Left cardiac atrium (tissue), 4 donors: ENCODE data around the gene COL13A1. TPM values are rescaled to one million over a fixed set of nuclear protein-coding genes. Genes with fewer than 3 reads are reported as not detected.

Experiments used
- ATAC-seq, 2 donors: fragments of 200-7000 bp; cut with Tn5 transposase; one replicate each; pipeline ENCODE4 v1.9.1; 2020; ENCODE audit warnings: mild to moderate bottlenecking in 2 of 2, moderate library complexity in 2 of 2
- DNase-seq: peaks from one replicate; pipeline ENCODE4 v3.0.0-alpha.2; 2020
- intact Hi-C, 2 donors: fragments of 100-400 bp; cut with DNase I; formaldehyde crosslinking; loops; one replicate each; pipeline versions ENCODE4 v1.14.1 to v1.15.1; 2022 to 2023
- total RNA-seq, 2 donors: library from RNA; stranded (reverse); fragmentation: NEBNext Ultra II Directional; extraction: Animal tissue kit (Norgen Biotek cat#: 25700); gene quantifications; one replicate each; pipeline ENCODE4 v1.2.1, GENCODE V29; 2021
- donor health status: DM: no; HTN: yes; CAD: no.
- donor health status: DM: no; HTN: yes; CAD: no; lungs with severe emphysema.
- donor health status: DM: yes; HTN: yes; CAD: no.
- donor health status: Dilated cardiomyopathy.

COL13A1 gene
- total RNA-seq, 2 donors from 2014 or later: 3.8 to 6.7 TPM

DNA sequence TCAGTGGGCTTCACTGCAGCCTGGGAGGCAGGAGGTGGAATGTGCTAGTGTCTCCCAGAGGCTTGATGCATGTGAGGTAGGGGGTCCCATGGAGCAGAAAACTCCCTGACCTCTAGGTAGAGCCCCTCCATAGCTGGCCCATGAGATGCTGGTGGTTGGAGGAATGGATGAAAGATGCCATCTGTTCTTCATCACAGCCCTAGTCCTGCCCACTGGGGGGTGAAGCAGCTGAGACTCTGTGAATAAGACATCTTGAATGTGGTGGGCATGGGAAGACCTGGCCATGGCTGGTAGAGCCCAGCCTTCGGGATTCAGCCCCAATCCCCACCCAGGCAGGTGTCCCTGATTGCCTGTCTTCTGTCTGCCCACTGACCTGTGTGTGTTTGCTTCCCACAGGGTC, 92.5 kb downstream of the COL13A1 start:
- ATAC-seq (no peak), DNase-seq (no peak)
- intact Hi-C loops: no loop called here

DNA sequence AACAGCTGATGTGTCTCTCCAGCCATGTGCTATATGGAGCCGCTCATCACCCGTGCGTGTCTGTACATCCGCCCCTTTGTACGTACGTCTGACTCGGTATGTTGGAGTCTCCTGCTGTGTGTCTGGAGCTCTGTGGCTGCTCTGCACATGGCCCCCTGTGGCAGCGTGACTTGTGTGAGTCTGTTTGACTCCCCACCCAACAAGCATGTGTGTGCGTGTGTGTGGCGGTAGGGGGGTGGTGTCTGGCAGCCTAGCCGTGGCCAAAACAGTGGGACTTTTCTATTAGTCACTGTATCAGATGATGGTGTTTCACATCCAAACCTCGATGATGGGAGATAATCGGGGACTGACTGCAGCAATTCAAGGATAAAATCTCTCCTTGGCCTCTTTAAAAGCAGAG, 94.1 kb downstream of the COL13A1 start:
- ATAC-seq (no peak), DNase-seq (no peak)
- intact Hi-C loops: no loop called here

DNA sequence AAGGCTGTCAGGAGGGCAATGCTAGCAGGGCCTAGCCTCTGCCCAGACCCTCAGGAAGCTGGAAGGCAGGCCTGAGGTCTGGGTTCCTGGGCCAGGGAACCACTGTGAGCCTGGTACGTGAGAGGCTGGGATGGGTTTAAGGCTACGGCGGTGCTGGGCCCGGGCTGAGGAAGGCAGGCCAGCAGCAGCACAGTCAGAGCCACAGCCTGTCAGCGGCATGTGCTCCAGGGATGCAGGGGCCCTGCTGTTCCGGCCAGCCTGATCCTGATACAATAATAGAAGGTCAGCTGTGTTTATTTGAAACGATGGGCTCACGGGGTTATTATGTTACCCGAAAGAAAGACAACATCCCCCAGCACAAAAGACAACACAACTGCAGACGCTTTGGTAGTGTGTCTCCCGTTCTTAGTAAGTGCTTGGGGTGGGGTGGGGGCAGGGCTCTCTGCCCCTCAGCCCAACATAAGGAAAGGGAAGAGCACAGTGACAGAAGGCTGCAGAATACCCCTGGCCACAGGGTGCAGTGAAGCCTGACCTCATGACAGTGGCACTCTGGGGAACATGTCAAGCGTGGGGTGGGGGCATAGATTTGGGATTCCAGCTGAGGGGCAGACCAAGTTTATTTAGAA, 95.0 kb downstream of the COL13A1 start:
- intact Hi-C loops: no loop called here
- ATAC-seq (peak in 1 of 2 donors; percentile 40), DNase-seq (no peak)

DNA sequence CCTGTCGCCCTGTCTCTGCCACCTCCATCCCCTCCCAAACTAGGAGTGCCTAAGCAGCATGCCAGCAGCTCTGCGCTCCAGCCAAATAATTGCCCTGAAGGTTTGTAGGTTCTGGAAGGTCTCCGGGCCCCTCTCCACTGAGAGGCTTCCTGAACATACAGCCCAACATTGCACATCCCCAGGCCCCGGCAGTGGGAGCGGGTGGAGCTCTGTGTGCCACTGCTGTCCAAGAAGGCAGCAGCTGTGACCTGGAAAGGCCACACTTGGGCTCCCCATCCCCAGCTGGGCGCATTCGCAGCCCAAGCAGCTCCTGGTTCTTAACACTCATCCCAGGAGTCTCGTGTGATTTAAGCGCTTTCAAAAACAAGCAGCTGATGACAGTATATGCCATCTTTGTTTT, 95.7 kb downstream of the COL13A1 start:
- DNase-seq (no peak), ATAC-seq (no peak)
- intact Hi-C loops: no loop called here

DNA sequence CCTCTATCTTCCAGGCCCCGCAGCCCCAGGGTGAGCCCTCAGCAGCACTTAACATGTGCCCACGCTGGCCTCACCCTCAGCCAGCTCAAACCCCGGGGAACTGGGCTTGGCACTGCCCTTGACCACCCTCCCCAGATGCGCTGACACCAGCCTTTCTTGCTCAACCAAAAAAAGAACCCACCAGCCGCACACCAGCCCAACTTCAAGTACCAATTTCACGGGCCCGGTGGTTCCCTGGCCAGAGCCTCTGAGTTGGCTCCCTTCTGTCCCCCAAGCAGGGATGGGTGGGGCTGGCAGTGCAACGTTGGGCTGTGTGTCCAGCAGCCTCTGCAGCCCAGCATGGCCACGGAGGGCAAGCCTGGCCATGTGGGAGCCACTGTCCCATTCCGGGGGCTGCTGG, 96.3 kb downstream of the COL13A1 start:
- intact Hi-C loops: no loop called here
- DNase-seq (no peak), ATAC-seq (no peak)

DNA sequence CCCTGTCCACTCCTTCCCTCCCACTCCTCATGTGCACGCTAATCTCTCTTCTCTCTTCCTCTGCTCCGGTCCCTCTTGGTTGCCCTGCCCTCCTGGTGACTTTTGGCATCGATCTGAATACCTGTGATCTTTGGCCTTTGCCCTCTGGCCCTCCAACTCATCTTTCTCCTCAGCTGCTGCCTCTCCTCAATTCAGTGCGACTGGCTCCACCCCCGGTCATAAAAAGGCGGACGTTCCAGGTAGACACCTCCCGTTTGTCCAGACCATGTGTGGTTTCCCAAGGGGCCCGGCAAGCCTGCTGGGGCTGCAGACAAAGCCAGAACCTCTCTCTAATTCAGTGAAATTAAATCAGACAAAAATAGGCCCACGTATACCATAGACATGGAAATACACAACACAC, 96.8 kb downstream of the COL13A1 start:
- DNase-seq (no peak), ATAC-seq (no peak)
- intact Hi-C loops: no loop called here

DNA sequence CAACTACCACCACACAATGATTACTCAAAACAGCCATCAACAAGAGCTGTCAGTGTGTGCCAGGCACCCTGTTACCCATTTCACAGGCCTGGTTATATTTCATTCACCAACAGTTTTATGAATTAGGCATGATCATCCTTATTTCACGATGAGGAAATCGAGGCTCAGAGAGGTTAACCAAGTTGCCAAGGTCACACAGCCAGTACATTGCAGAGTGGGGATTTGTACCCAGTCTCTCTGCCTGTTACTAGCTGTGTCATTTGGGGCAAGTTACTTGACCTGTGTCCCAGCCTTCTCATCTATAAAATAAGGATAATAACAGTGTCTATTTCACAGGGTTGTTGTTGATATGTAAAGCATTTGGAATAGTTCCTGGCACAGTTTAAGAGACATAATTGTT, 97.2 kb downstream of the COL13A1 start:
- ATAC-seq (no peak), DNase-seq (no peak)
- intact Hi-C loops: no loop called here

GRCh38 chr10:69899727-69900595, 98.3 kb downstream of the COL13A1 start:
- DNase-seq (no peak), ATAC-seq (peak in 1 of 2 donors; percentile 41)
- intact Hi-C loops: no loop called here

DNA sequence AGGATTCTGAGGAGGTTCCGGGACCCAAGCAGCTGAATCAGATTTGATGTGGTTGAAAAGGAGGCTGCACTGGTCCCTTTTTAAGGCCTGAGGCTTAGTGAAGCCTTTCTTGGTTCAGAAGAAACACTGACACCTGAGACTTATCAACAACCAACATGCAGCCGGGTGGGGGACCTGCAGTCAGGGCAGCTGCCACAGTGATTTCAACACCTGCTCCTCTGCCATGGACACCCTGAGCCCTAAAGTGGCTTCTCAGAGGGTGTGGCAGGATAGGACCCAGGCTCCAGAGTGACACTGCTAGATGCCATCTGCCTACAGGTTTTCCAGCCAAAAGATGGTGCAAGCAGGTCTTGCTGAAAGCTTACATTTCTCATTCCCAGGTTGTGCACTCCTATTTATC, 99.3 kb downstream of the COL13A1 start:
- intact Hi-C loops: no loop called here
- DNase-seq (no peak), ATAC-seq (peak; percentile 46 to 68)

GRCh38 chr10:69901628-69902505, 100.2 kb downstream of the COL13A1 start:
- ATAC-seq (peak; percentile 50 to 54), DNase-seq (peak; percentile 40)
- intact Hi-C loops: no loop called here

DNA sequence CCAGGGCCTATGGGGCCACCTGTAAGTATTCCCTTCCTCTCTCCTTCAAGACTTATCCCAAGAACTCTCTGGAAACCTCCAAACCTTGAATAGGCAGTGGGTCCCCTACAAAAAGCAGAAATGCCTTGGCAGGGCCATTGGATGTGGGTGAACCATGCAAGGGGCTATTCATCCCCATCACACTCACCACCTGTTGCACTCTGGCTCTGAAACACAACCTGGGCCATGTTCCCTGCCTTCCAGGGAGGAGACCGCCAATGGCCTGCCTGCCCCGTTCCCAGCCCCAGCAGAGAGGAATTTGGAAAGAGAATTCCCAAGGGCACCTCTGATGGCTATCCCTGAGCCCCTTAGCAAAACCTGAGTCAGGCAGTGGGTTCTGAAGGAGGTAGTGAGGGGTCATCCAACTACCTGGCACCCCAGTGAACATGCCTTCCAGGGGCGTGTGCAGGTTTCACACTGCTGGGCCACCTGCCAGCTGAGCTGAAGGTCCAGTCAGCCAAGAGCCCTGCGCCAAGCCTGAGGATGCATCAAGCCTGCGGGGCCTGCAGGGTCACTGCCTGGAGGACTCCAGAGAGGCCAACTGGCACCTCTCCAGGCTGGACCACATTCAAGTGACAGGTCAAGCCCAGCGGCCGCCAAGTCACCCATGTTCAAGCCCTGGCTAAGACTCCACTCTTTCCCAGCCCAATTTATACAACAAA, 101.3 kb downstream of the COL13A1 start:
- intact Hi-C loops: no loop called here
- ATAC-seq (peak; percentile 32 to 70), DNase-seq (peak; percentile 67)

- DNase-seq (no peak), ATAC-seq (no peak)
- intact Hi-C loops: no loop called here
Observed at GRCh38 chr10:69904533-69904932, 102.8 kb downstream of the COL13A1 start.

DNA sequence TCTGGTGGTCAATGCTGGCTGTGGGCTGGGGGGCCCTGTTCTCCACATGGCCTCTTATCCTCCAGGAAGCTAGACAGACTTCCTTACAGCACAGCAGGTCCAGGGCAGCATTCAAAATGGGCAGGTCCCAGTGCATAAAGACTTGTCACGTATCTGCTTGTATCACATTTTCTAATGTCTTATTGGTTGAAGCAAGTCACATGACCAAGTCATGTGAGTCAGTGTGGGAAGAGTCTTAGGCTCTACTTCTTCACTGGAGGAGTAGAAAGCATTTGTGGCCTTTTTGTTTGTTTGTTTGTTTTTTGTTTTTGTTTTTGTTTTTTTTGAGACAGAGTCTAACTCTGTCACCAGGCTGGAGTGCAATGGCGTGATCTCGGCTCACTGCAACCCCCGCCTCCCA, 104.7 kb downstream of the COL13A1 start:
- ATAC-seq (no peak), DNase-seq (no peak)
- intact Hi-C loops: no loop called here

GRCh38 chr10:69907517-69907916, 105.8 kb downstream of the COL13A1 start:
- ATAC-seq (no peak), DNase-seq (no peak)
- intact Hi-C loops: no loop called here

DNA sequence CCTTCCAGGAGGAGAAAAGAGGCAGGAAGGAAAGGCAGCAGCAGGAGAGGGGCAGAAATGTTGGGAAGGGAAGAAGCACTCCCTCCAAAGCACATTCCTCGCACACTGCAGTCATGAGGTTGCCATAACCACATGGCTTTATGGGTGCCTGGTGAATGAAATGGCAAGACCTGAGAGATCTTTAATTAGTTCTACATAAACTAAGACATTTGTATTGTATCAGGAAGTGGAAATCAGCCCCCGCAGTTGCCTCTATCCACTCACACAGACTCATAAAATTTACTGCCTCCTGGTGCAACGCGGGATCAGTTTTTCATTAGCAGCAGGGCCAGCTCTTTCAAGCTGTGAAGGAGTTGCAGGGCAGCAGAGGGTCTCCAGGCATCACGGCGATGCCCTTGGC, 106.4 kb downstream of the COL13A1 start:
- ATAC-seq (no peak), DNase-seq (no peak)
- intact Hi-C loops: no loop called here

DNA sequence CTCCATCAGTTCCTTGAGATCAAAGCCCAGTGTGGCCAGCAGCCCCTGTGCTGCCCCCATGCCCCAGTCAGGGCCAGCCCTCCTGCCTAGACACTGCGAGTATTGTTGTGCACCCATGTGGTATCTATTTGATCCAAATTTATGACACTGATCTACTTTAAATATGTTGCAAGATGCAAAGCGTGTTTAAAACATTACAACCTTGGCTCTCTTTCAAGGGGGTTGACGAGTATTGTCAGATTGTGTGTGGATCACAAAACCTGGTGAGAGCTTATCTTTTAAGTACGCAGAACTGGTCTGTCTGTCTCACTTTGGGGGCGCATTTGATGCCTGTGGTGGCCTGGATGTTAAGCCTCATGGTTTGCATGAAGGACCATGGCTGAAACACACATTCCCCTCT, 108.9 kb downstream of the COL13A1 start:
- intact Hi-C loops: loop anchor here (5.0 to 10.0 kb wide), 3 partner anchors 108 to 216 kb away; partner anchors contain the start of gene COL13A1 (in 1 of the 2)
- ATAC-seq (no peak), DNase-seq (no peak)

- intact Hi-C loops: loop anchor here (5.0 to 10.0 kb wide), 3 partner anchors 110 to 217 kb away; partner anchors contain the start of gene COL13A1 (in 1 of the 2)
- peak; percentile 40 for DNase-seq
- ATAC-seq: peak; percentile 66 to 78
Observed at GRCh38 chr10:69911613-69912528, 110.2 kb downstream of the COL13A1 start.

DNA sequence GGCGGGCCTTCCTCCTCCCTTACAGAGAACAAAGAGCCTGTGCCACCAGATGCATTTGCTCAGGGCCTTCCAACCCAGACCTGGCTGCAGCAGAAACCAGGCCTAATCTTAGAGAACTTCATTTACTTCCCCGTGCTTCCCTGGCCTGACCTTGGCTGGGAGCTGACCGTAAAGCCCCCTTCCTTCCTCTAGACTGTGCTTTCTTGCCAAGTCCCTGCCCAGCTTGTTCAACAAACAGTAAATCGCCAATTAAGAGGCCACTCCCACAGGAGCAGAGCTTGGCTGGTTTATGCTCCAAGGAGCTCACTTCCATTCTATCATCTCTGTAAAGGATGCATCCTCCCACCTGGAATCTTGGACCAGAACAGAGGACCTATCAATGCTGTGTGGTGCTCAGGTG, 110.9 kb downstream of the COL13A1 start:
- intact Hi-C loops: loop anchor here (5.0 to 10.0 kb wide), 3 partner anchors 110 to 218 kb away; partner anchors contain the start of gene COL13A1 (in 1 of the 2)
- ATAC-seq: no peak
- no peak for DNase-seq
